HG02642 (cell line): ENCODE measurements around the gene RETSAT.

Experiments used
- ATAC-seq: cut with Tn5 transposase; IDR thresholded peaks from one replicate; pipeline ENCODE4 v1.9.1; 2021; ENCODE audit warnings: mild to moderate bottlenecking; ENCODE audit not compliant: unreplicated experiment, poor library complexity

The RETSAT gene

DNA sequence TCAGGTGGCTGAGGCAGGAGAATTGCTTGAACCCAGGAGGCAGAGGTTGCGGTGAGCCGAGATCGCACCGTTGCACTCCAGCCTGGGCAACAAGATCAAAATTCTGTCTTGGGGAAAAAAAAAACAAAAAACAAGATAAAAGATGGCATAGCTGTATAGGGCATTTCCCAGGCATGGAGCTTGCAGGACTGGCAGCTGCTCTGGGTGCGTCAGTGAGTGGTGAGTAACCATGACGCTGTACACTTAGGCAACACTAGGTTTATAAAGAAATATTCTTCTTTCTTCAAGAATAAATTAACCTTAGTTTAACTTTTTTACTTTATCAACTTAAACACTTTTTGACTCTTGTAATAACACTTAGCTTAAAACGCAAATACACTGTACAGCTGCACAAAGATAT is 41.9 kb downstream of the RETSAT start:
- no peak for ATAC-seq

DNA sequence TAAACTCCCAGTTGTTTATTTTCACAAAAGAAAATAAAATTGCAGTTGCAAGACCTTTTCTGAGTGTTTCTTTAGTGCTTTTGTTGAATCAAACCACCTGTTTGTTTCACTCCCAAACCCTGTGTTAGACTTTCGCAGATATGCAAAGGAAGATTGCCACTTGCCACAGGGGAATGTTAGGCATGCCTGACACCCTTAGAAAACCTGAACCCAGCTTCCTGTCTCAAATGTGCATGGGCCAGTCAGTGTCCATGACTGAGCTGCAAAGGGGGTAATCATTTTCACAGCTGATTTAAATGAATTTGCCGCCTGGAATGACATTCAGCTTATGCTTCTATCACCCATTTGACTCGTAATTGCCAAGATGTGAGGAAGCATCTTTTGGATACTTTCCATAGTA is 44.0 kb downstream of the RETSAT start:
- ATAC-seq: peak; percentile 63

DNA sequence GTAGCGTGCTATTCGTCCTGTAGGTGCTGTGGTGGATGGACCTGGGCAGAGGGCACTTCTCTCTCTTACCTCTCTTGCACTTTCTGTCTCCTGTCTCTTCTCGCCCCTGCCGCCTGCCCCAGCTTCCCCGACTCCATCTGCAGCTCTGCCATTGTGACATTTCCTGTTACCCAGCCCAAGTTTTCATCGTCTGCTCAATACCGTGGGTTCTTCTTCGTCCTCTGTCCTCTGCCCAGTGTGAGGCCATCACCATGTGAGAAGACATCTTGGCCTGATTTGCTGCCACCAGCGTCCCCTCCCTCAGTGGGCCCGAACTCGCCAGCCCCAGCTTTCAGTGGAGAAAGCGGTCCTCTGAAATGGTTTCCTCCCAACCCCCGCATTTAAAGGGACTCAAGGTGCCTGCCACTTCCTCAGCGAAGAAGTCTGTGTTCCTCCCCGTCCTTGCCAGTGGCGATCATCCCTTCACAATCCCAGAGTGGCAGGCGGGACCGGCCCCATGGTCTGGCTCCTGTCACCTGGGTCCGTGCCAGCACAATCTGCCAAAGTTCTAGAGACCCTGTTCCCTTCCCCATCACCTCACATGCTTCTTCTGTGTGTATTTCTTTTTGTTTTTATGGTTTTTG is 44.5 kb downstream of the RETSAT start:
- peak; percentile 26 for ATAC-seq

DNA sequence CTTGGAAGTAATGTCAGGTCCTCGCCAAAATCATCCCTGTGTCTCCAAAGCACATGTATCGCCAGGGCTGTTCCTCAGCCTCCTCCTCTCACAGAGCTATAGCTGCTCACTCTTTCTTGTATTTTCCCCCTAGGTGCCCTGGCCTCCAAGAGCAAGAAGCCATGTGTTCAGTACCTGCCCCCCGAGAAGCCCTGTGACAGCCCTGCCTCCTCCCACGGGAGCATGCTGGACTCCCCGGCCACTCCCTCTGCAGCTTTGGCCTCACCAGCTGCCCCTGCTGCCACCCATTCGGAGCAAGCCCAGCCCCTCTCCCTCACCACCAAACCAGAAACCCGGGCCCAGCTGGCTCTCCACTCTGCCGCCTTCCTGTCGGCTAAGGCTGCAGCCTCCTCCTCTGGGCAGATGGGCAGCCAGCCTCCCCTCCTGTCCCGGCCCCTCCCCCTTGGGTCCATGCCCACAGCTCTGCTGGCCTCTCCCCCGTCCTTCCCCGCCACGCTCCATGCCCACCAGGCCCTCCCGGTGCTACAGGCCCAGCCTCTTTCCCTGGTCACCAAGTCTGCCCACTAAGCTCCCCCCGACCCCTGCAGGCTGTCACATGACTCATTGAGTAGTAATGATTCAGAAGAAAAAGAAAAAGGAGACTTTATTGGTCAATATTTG is 45.3 kb downstream of the RETSAT start:
- ATAC-seq: no peak

DNA sequence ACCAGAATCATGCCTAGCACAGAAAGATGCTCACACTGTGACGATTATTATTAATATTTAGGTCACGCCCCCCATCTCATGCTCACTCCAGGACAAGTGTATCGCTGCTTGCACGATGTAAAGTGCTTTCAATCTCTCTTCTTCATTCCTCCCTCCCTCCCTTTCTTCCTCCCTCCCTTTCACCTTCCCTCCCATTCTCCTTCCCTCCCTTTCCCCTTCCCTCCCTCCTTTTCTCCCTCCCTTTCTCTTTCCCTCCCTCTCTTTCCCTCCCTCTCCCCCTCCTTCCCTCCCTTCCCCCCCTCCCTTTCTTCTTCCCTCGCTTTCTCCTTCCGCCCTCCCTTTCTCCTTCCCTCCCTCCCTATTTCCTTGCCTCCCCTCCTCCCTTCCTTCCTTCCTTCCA is 46.1 kb downstream of the RETSAT start:
- ATAC-seq: no peak

DNA sequence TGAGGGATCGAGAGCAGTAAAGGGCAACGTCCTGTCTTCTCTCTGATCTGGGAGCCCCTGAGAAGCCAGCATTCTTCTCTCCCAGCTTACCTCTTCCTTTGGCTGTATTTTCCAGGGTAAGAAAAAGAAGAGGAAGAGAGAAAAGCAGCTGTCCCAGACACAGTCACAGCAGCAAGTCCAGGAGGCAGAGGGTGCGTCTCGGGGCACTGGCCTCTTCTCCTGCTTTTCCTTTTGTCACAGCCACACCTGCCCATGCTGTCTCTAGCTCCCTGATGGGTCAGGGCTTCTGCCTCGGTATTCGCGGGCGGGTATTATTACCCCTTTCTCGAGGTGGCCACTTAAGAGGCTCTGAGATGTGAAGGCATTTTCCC is 46.8 kb downstream of the RETSAT start:
- ATAC-seq: no peak

DNA sequence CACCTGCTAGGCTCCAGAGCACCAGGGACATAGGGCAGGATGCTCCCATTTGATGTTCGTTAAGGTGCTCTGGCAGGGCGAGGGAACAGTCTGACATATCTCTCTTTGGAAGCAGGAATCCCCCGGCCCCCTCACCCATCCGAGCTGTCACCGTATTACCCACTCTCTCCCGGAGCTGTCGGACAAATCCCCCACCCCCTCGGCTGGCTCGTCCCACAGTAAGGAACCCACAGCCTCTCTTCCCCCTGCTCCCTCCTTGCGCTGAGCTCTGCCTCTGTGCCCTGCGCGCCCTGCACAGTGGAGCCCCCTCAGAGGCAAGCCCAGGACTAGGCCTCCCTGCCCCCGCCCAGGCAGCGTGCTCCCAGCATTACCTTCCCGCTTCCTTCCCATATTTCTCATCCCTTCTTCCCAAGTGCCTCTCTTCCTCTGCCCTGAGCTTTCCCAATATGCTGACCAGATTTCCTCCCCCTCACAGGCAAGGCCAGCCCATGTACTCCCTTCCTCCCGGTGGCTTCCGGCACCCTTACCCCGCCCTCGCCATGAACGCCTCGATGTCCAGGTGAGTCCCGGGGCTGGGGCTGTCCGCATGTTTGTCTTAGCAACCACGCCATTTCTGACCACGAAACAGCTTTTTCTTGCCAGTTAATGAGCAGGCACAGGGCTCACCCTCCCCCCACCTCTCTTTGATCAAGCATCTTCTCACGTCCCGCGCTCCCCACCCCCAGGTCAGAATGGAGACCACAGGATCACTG is 50.4 kb downstream of the RETSAT start:
- ATAC-seq: no peak

DNA sequence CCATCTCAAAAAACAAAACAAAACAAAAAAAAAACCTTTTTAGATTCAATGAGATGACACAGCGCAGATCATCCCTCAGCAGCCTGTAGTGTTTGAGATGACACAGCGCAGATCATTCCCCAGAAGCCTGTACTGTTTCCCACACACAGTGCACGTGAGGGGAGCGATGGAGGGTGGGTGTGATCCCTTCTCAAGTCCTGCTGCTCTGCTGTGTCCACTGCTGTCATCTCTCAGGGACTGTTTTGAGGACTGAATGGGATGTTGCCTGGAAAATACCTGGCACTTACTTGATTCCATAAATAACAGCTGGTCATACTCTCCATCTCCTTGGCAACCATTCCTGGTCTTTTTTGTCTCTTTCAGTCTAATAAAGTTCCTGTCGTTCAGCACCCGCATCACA is 52.2 kb downstream of the RETSAT start:
- no peak for ATAC-seq
